D721Med (cell line): Measurements from ENCODE around the gene CAPN14.

Experiments
- DNase-seq: peaks from one replicate; pipeline ENCODE4 v3.0.0; 2011; ENCODE audit warnings: low spot score; ENCODE audit not compliant: insufficient read length
- FAIRE-seq: peaks from 2 replicates; lab custom pipeline; 2011; peaks lifted over from hg19 to GRCh38; lab: Jason Lieb, UNC
- CTCF ChIP-seq: IDR thresholded peaks from 2 replicates; pipeline ENCODE4 v1.5.1; 2012; ENCODE audit warnings: mild to moderate bottlenecking, control low read depth; ENCODE audit not compliant: insufficient read depth; ENCODE audit errors: missing control alignments

Gene CAPN14

DNA sequence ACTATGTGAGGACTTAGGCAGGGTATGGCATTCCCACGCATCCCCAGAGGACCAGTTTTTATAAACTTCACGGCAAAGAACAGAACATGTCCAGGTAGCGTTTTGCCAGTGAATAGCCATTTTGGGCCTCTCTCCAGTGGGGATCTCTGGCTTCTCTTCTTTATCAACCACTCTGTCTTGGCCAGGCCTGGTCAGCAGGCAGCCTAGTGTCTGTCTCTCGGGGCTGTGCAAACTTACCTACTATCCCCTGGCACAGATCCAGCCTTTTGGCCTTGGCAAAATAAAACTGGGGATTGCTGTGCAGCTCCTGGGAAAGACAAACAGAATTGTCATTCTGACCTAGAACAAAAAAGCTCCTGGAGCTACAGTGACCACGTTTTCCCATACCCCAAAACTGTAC lies 14.5 kb downstream of the CAPN14 start:
- DNase-seq (no peak), FAIRE-seq (no peak)
- TF ChIP-seq CTCF: no peak

- FAIRE-seq (no peak), DNase-seq (no peak)
- no peak for TF ChIP-seq CTCF
Measured at GRCh38 chr2:31202041-31202440, 15.3 kb downstream of the CAPN14 start.

GRCh38 chr2:31200972-31201371 lies 16.3 kb downstream of the CAPN14 start:
- DNase-seq (no peak), FAIRE-seq (no peak)

GRCh38 chr2:31199206-31199605 lies 18.1 kb downstream of the CAPN14 start:
- no peak for DNase-seq
- FAIRE-seq: no peak
- TF ChIP-seq CTCF: no peak

More at GRCh38 chr2:31200972-31201371, 16.3 kb downstream of the CAPN14 start:
- no peak for TF ChIP-seq CTCF

GRCh38 chr2:31197669-31198068 lies 19.6 kb downstream of the CAPN14 start:
- TF ChIP-seq CTCF: no peak
- DNase-seq: no peak
- FAIRE-seq: no peak

- TF ChIP-seq CTCF: no peak
- FAIRE-seq: no peak
- no peak for DNase-seq
Measured at GRCh38 chr2:31197166-31197565, 20.1 kb downstream of the CAPN14 start.

- FAIRE-seq: no peak
- no peak for DNase-seq
- no peak for TF ChIP-seq CTCF
Measured at GRCh38 chr2:31196622-31197021, 20.7 kb downstream of the CAPN14 start.
